ENCODE results near the gene AASS. TPM values are rescaled to one million over a fixed set of nuclear protein-coding genes. Genes with fewer than 3 reads are reported as not detected.

AASS gene
- total RNA-seq, 2 donors from 2014 or later = 28.5 to 37.9 TPM

GRCh38 chr7:122166740-122167139 lies 22.7 kb upstream of the AASS start:
- peak in 2 of 4 donors; percentile 11 to 17 for DNase-seq

GRCh38 chr7:122166275-122166674 lies 22.2 kb upstream of the AASS start:
- Histone ChIP-seq H3K4me1 (no peaks in the 10 kb centered on the region), H3K9me3 (no peaks in the 10 kb centered on the region), H3K4me3 (no peak overlapping the region), H3K36me3 (replicated peaks in 1 of 2; ENCODE audit: insufficient read depth in 1 of 2, low read depth in 2 of 2) (no peaks in the 10 kb centered on the region), H3K27ac (no peak overlapping the region), H3K27me3 (no peaks in the 10 kb centered on the region)
- intact Hi-C loops (cut with DNase I) = no loop called here
- TF ChIP-seq CTCF (IDR thresholded peaks at IDR 0.05) (no peak), POLR2A (IDR thresholded peaks at IDR 0.05) (no peak)
- WGBS, 2 donors = 60 to 62% methylated on average over 3 of the region's 3 CpGs
- ATAC-seq = no peak
- DNase-seq = no peak

More at GRCh38 chr7:122166740-122167139, 22.7 kb upstream of the AASS start:
- no peak for TF ChIP-seq POLR2A (IDR thresholded peaks at IDR 0.05)
- no peak for TF ChIP-seq CTCF (IDR thresholded peaks at IDR 0.05)
- WGBS, 2 donors = 22 to 31% methylated on average over 1 of the region's 1 CpG
- H3K4me1 ChIP-seq = no peaks in the 10 kb centered on the region
- intact Hi-C loops (cut with DNase I) = no loop called here
- H3K36me3 ChIP-seq (replicated peaks in 1 of 2; ENCODE audit: insufficient read depth in 1 of 2, low read depth in 2 of 2) = no peaks in the 10 kb centered on the region
- no peaks in the 10 kb centered on the region for H3K27me3 ChIP-seq
- no peak overlapping the region for H3K4me3 ChIP-seq
- no peaks in the 10 kb centered on the region for H3K9me3 ChIP-seq
- no peak overlapping the region for H3K27ac ChIP-seq
- peak; percentile 35 for ATAC-seq

- intact Hi-C loops (cut with DNase I) = no loop called here
- Histone ChIP-seq H3K36me3 (replicated peaks in 1 of 2; ENCODE audit: insufficient read depth in 1 of 2, low read depth in 2 of 2) (no peaks in the 10 kb centered on the region), H3K4me1 (no peaks in the 10 kb centered on the region), H3K27me3 (no peaks in the 10 kb centered on the region), H3K9me3 (no peaks in the 10 kb centered on the region), H3K27ac (no peak overlapping the region), H3K4me3 (no peak overlapping the region)
- 31 to 45% methylated on average over 3 of the region's 3 CpGs for WGBS, 2 donors
- TF ChIP-seq CTCF (IDR thresholded peaks at IDR 0.05) (no peak), POLR2A (IDR thresholded peaks at IDR 0.05) (no peak)
- ATAC-seq (no peak), DNase-seq (no peak)
Measured at GRCh38 chr7:122161628-122162027, 17.6 kb upstream of the AASS start.

- 49 to 51% methylated on average over 2 of the region's 2 CpGs for WGBS, 2 donors
- DNase-seq (no peak), ATAC-seq (no peak)
- no peaks in the 10 kb centered on the region for H3K36me3 ChIP-seq (replicated peaks in 1 of 2; ENCODE audit: insufficient read depth in 1 of 2, low read depth in 2 of 2)
- no peaks in the 10 kb centered on the region for H3K9me3 ChIP-seq
- no peak for TF ChIP-seq POLR2A (IDR thresholded peaks at IDR 0.05)
- TF ChIP-seq CTCF (IDR thresholded peaks at IDR 0.05) = no peak
- no peaks in the 10 kb centered on the region for H3K27me3 ChIP-seq
- H3K27ac ChIP-seq = no peak overlapping the region
- no peak overlapping the region for H3K4me3 ChIP-seq
- H3K4me1 ChIP-seq = no peaks in the 10 kb centered on the region
- intact Hi-C loops (cut with DNase I) = no loop called here
Measured at GRCh38 chr7:122155566-122155965, 11.5 kb upstream of the AASS start.

GRCh38 chr7:122148878-122149277 lies 4.8 kb upstream of the AASS start:
- Histone ChIP-seq H3K9me3 (no peaks in the 10 kb centered on the region), H3K4me1 (peaks cover 11% of the 10 kb centered on the region), H3K27me3 (no peaks in the 10 kb centered on the region), H3K4me3 (no peak overlapping the region), H3K27ac (no peak overlapping the region), H3K36me3 (replicated peaks in 1 of 2; ENCODE audit: insufficient read depth in 1 of 2, low read depth in 2 of 2) (no peaks in the 10 kb centered on the region)
- intact Hi-C loops (cut with DNase I) = no loop called here
- ATAC-seq (no peak), DNase-seq (no peak)
- TF ChIP-seq POLR2A (IDR thresholded peaks at IDR 0.05) = no peak
- TF ChIP-seq CTCF (IDR thresholded peaks at IDR 0.05) = no peak
- 47 to 57% methylated on average over 2 of the region's 2 CpGs for WGBS, 2 donors
